ENCODE data around the gene CD44.
"Not testable (repeated sequence)": the region's sequence is repeated elsewhere in the genome, so short reads cannot be mapped to it uniquely, and the experiment has no call there.

The CD44 gene

DNA sequence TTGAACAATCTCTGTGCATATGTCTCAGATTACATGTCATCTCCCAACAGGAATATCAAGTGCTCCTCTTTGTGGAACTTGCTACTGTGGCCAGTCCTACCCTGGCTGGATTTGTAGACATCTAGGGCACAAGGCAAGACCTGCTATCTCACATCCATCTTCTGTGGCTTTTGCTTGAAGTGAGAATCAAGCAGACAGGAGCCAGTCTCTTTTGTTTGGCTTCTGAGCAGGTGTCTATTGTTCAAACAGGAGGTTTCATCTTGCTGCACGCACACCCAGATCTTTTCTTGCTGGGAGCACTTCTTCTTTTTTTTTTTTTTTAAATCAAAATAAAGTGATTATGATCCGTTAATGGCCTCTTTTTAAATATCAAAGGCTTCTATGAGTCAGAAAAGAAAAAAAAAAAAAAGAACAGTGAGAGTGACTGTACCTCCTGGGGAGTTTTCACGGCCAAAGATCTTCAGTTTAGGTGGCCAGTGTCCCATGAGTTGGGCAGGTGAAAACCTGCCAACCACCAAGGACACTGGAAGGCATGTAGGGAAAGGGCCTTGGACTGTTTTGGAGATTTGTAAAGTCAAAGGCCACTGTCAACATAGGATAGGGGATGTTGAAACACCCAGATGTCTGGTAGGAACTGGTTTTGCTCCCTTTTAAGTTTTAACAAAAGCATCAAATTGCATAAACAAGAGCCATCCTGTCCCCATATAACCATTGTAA is 78.1 kb downstream of the CD44 start:
- DNase-seq = peak; percentile 65

GRCh38 chr11:35218956-35219355 is 80.0 kb downstream of the CD44 start:
- DNase-seq = no peak

DNA sequence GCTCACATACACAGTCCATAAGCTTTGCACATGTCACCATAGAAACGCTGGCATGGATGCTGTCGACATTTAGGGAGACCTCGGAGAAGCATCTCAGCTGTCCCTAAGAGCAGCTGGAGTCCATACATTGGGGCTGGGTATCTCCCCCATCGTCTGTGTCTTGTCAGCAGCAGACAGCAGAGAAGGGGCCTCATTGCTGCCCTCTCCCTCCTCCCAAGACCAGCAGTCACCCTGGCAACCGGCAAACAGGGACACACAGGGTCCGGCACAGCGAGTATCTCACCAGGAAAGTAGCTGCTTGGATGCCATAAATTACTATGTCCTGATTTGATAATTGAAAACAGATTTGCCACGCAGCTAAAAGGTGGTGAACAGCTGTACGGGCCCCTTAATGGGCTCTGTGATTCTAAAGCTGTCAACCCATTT is 84.4 kb downstream of the CD44 start:
- no peak for DNase-seq

- no peak for DNase-seq
These were observed 85.0 kb downstream of the CD44 start for GRCh38 chr11:35223991-35224390.

- DNase-seq = no peak
These were observed 87.1 kb downstream of the CD44 start for GRCh38 chr11:35225946-35226520.

DNA sequence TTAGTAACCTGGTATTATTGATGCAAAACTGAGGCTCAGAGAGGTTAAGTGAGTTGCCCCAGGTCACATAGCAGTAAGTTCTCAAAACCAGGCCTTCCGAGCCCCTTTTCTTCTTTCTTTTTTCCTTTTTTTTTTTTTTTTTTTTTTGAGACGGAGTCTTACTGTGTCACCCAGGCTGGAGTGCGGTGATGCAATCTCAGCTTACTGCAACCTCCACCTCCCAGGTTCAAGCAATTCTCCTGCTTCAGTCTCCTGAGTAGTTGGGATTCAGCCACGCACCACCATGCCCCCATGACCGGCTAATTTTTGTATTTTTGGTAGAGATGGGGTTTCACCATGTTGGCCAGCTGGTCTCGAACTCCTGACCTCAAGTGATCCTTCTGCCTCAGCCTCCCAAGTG is 87.8 kb downstream of the CD44 start:
- not testable (repeated sequence) for DNase-seq

DNA sequence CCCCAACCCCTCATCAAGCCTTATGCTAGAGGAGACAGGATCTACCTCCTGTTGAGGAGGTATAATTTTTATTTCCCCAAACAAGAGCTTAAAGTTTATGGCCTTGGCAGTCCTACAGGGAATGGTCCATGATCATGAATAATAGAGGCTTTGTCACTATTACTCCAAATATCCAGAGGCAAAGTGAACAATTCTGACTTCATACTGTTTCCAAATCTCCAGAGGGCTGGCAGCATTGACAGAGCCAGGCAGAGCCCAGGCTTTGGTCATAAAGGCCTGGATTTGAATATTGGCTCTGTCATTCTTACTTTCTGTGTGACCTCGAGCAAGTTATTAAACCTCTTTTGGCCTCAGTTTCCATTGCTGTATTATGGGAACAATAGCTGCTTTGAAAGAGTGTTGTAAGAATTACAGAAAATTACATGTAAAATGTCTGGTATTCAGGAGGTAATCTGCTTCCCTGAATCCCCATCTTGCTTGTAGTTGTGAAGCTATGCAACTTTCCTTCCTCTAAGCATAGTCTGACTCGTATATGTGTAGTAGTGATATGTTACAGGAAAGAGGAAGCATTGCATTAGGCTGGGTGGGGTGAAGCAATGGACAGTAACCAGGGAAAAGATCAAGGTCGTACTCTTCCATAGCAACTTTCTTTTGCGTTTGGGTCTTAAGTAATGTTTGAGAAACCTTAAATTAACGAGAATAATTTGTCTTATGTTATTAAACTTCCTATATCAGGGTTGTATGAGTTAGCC is 88.8 kb downstream of the CD44 start:
- DNase-seq = no peak

DNA sequence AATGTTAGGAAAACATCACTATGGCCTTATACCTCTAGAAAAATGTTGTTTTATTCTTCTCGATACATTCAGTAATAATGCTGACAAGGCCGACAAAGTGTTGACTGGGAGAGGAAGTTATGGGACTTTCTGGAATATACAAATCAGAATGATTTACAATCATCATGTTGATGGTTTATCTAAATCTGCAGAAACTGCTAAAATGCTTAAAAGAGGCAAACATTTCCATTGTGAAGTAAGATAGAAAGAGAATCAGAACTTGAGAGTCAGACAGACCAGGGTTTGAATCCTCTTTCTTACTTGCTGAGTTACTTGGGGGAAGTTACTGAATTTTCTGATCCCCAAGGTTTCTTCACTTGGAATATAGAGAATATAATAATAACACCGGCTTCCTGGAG is 89.4 kb downstream of the CD44 start:
- no peak for DNase-seq

- DNase-seq = no peak
These were observed 91.4 kb downstream of the CD44 start for GRCh38 chr11:35230388-35230787.

DNA sequence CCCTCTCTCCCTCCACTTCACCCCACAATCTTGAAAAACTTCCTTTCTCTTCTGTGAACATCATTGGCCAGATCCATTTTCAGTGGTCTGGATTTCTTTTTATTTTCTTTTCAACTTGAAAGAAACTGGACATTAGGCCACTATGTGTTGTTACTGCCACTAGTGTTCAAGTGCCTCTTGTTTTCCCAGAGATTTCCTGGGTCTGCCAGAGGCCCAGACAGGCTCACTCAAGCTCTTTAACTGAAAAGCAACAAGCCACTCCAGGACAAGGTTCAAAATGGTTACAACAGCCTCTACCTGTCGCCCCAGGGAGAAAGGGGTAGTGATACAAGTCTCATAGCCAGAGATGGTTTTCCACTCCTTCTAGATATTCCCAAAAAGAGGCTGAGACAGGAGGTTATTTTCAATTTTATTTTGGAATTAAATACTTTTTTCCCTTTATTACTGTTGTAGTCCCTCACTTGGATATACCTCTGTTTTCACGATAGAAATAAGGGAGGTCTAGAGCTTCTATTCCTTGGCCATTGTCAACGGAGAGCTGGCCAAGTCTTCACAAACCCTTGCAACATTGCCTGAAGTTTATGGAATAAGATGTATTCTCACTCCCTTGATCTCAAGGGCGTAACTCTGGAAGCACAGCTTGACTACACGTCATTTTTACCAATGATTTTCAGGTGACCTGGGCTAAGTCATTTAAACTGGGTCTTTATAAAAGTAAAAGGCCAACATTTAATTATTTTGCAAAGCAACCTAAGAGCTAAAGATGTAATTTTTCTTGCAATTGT is 92.3 kb downstream of the CD44 start:
- no peak for DNase-seq

DNA sequence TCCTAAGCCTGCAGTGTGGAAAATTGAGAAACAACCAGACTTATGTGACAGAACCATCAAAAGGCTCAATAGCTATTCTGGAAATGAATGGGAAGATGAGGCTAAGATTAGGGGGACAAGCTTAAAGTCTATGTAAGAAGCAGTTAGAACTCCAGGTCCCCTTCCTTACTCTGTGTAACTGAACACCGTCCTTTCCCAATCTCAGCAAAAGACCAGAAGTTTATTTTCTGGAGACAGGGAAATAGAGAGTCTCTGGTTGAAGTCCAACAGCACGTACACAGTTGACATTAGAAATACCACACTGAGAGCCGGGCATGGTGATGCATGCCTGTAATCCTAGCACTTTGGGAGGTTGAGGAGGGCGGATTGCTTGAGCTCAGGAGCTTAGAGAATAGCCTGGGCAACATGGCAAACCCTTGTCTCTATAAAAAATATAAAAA is 93.9 kb downstream of the CD44 start:
- DNase-seq = no peak

- no peak for DNase-seq
These were observed 94.5 kb downstream of the CD44 start for GRCh38 chr11:35233518-35233917.

DNA sequence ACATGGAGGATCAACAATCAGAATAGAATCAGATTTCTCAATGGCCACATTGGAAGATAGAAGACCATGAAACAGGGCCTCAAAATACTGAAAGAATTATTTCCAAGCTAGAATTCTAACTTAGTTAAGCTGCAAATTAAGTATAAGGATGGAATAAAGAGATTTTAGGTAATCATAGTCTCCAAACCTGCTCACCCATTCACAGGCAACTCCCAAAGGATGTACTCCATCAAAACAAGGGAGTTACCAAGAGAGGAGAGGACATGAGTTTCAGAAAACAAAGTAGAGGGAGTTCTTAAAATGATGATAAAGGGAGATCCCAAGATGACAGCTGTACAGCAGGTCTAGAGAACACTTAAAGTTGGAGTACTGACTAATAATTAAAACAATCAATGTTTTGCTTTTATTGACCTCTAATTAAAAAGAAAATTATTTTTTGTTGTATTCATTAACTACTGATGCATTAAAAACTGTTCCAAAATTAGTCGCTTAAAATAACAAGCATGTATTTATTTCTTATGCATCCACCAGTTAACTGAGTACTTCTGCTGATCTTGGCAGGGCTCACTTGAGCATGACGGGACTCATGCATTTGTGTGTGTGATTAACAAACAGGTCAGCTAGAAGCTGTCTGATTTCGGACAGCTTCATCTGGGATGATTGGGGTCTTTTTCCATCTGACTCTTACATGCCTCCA is 95.6 kb downstream of the CD44 start:
- DNase-seq = no peak

DNA sequence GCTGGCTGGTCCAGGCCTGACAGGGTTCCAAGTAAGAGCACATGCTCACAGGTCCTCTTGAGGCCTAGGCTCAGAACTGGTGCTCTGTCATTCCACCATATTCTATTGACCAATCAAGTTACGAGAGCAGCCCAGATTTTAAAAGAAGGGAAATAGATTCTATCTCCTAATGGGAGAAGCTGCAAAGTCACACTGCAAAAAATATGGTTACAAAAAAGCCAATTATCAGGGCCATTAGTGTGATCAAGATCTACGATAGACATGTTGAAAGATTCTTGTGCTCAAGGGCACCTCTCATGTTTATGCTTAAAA is 96.1 kb downstream of the CD44 start:
- no peak for DNase-seq

GRCh38 chr11:35235498-35235897 is 96.5 kb downstream of the CD44 start:
- no peak for DNase-seq

DNA sequence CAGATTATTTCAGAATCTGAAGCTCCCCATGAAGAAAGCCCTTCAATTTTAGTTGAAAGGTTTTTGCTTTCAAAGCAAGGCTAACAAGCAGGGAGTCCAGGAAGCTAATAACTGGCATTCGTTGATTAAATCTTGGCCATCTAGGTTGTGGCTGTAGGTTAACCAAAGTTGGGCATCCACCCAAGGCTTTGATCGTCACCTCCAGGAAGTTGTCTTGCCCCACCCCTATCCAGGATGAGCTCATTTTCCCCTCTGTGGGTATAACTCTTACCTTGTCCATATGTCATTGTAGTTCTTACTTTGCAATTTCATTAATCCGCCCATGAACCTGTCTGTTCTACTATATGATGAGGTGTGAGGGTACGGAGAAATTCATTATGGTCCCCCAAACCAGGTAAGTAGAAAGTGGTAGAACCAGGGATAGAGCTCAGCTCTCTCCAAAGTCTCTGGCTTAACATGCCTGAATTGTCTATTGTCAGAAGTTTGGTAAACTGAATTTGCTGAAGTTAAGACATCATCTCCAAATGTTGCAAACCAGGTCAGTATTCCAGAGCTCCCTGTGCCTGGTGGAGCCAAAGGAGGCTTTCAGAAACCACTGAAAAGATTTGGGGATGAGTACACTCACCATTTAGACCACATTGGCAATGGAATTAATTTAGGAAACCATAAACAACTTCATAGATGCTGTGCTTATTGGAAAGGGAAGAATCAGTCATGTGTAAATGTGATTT is 97.1 kb downstream of the CD44 start:
- DNase-seq = peak; percentile 83

DNA sequence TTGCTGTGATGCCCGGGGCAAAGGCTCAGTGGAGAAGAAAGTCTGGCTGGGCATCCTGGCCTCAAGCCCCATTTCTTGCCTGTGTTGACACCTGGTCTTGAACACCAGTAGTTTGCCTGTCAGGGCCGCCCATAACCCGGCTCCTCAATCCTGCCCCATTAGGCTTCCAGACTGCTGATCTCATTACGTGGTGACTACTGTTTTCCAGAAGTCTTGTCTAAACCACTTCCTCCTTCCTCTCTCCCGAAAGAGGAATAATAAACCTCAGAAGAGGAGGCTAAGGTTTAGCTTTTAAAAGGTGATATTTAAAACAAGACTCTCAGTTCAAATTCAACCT is 97.7 kb downstream of the CD44 start:
- no peak for DNase-seq

DNA sequence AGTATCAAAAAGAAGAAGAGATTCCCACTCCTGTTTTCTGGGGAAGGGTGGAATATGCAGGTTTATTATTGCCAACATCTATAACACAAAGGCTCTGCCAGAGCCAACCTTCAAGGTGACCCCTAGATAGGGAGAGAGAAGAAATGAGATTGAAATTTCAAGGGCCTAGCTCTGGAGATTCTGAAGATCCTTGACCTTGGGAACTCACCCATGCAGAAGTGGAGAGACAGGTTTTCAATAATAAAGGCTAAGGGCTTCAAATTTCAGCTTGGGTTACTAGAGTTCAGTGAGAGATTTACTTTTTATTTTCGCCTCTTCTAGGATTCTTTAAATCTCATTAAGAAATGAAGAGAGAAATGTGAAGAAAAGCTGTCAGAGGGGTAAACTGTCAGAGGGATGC is 98.4 kb downstream of the CD44 start:
- no peak for DNase-seq

GRCh38 chr11:35237860-35238715 is 99.1 kb downstream of the CD44 start:
- peak; percentile 76 for DNase-seq

DNA sequence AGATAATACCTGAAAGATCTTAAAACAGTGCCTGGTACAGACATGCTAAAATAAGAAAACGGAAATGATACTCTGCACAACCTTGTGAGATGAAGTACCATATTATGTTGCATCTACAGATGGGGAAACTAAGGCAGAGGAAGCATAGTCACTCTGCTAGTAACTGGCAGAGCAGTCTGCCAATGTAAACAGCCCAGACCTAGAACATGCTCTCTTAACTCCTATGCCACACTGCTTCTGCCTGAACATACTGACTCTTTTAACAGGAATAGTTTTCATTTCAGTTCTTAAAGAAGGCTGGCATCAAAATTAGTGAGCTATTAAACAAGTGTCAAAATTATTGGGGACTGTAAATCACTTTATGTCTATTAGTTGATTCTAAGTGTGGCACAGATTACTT is 99.9 kb downstream of the CD44 start:
- DNase-seq = no peak

GRCh38 chr11:35239471-35240075 is 100.6 kb downstream of the CD44 start:
- DNase-seq = no peak

Measured in activated effector memory CD4-positive, alpha-beta T cell treated with anti-CD3 and anti-CD28 coated beads, Interleukin-2, amount 50 U/mL, for 16 hours (primary cell).